GM19239 (cell line): ENCODE results near the gene CSNK2B.
A peak's percentile ranks its signal among the peaks of the same experiment; 100 is the strongest.

ENCODE experiments used
- DNase-seq: peaks from one replicate; pipeline ENCODE4 v3.0.0; 2011; ENCODE audit warnings: low spot score; ENCODE audit not compliant: insufficient read length
- FAIRE-seq: peaks from 2 replicates; lab custom pipeline; 2011; peaks lifted over from hg19 to GRCh38; lab: Jason Lieb, UNC

The CSNK2B gene

GRCh38 chr6:31636698-31637596 lies 28.9 kb upstream of the CSNK2B start:
- FAIRE-seq (no peak), DNase-seq (no peak)

DNA sequence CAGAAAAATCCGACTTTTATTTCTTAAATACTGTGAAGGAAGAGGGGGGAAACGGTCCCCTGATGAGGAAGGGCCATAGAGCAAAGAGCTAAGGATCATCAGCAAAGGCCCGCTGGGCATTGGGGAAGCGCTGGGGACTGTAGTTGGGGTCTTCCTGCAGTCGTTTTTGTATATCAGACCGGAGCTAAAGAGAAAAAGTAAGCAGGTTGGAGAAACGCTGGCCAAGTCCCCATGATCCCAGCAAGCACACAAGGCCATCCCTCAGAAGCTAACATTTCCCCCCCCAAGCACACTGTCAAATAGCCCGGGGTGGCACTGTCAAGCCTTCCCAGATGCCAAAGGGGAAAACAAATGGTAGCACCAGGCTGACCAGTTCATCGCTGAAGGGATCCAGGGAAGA lies 26.8 kb upstream of the CSNK2B start:
- no peak for DNase-seq
- FAIRE-seq, result no peak

GRCh38 chr6:31639449-31639861 lies 26.4 kb upstream of the CSNK2B start:
- FAIRE-seq (no peak), DNase-seq (no peak)

DNA sequence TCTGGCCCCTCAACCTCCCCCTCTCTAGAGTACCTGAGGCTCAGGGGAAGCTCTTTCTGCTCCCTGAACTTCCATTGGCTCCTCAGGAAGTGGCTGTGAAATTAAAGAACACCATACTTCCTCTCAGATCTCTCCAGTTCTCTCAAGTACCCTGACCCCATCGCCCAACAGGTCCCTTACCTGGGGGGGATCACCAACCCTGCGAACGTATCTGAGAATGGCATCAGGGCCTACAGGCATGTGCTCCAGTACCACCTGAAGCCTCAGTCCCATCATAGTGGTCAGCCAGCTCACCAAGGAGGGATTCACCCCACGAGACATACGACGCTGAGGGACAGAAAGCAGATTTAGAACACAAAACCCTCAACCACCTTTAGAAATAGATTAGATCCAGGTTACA lies 25.3 kb upstream of the CSNK2B start:
- FAIRE-seq (no peak), DNase-seq (no peak)

- DNase-seq, result no peak
- no peak for FAIRE-seq
Measured at GRCh38 chr6:31641370-31641769, 24.5 kb upstream of the CSNK2B start.

- FAIRE-seq, result no peak
- no peak for DNase-seq
Measured at GRCh38 chr6:31642798-31643570, 22.9 kb upstream of the CSNK2B start.

- DNase-seq (no peak), FAIRE-seq (no peak)
Measured at GRCh38 chr6:31643818-31644454, 21.9 kb upstream of the CSNK2B start.

- no peak for DNase-seq
Measured at GRCh38 chr6:31645325-31645724, 20.6 kb upstream of the CSNK2B start.

GRCh38 chr6:31651602-31652191 lies 14.2 kb upstream of the CSNK2B start:
- DNase-seq (peak; percentile 50), FAIRE-seq (peak; percentile 93)

More at GRCh38 chr6:31645325-31645724, 20.6 kb upstream of the CSNK2B start:
- no peak for FAIRE-seq

DNA sequence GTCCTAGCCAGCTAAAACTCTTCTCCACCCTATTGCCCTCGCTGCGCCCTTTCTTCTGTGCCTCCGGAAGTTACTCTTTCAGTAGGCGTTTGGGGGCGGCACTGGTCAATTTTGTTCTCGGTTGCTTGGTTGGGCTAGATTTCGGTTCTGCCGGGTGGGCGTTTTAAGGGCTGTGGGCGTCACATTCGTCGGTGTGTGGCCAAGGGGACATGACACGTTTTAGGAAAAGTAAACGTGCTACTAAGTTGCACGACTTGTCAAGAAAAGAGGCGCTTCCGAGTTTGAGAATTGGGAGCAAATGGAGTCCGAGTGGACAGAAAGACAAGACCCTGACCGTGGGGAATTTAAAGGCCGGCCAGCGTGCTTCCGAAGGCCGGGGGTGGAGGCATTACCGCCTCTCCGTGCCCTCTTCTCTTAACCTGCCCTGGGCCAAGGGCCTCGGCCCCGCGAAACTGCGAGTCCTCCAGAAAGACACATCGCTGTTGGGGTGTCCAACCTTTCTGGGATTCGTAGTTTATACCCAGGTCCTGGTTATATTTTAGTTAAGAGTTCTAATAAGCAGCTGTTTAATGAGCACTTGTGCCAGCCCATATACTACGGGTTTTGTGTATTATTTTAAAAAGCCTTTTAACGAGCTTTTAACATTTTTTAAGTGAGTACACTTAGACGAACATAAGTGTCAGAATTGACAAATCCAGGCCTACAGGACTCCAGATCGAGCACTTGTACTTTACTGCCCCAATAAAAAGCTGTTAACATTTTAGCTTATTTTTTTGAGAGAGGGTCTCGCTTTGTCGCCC lies 12.8 kb upstream of the CSNK2B start:
- peak; percentile 90 for DNase-seq
- FAIRE-seq, result peak; percentile 97

DNA sequence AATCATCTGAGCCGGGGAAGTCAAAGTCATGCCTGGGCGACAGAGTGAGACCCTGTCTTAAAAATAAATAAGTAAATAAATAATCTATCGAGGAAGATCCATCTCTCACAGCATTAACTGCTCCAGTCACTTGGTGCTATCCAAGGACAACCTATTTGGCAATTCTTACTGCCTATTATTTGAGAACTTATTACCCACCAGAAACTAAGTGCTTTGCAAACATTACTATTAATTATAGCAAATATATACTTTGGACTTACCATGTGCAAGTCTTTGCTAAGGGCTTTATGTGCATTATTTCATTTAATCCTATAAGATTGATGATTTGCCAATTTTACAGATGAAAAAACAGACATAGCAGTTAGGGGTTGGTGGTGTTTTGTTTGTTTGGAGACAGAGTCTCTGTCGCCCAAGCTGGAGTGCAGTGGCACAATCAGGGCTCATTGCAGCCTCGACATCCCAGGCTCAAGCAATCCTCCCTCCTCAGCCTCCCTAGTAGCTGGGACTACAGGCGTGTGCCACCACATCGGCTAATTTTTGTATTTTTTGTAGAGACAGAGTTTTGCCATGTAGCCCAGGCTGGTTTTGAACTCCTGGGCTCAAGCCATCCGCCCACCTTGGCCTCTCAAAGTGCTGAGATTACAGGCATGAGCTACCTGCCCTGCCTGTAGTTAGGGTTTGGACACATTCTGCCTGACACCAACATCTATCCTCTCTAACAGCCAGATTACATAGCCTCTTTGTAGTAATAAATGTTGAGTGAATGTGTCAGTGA lies 11.1 kb upstream of the CSNK2B start:
- DNase-seq, result no peak
- FAIRE-seq, result no peak

DNA sequence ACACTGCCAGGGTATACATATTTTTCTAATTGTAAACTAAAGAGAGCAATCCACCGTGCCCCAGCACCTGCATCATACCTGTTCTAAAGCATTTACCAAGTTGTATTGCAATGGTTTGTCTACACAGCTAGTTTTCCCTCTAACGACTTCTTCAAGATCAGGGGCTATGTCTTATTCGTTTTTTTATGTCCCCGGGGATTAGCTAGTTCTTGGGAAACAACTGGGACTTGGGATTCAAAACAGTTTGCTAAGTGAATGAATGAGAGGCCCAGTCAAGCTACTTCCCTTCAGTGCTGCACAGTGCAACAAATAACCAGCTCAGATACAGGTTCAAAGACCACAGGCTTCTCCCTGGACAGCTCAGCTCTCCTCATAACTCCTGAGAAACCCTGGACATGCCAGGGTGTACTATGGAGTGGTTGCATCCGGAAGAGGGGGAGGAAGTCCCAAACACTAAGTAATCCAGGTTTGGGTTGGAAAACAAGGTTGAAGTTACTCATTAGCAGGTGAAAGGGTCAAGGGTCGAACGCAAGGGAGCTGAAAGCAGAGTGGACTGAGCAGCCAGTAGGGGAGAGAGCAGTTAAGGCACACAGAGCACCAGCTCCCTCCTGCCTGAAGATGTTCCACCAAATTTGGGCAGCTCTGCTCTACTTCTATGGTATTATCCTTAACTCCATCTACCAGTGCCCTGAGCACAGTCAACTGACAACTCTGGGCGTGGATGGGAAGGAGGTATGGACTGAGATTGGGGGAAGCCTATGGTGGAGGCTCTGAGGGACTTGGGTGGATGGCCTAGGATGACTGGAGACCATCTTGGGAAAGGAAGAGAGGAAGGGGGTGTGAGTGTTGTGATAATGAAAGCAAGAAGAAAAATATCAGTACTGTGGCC lies 10.3 kb upstream of the CSNK2B start, which contains the start of gene APOM:
Gene APOM (plus strand): TSS at position 546 of the 889 bp plus-strand sequence. CDS start 73 bp downstream, at position 619.
- DNase-seq, result no peak
- FAIRE-seq, result no peak

DNA sequence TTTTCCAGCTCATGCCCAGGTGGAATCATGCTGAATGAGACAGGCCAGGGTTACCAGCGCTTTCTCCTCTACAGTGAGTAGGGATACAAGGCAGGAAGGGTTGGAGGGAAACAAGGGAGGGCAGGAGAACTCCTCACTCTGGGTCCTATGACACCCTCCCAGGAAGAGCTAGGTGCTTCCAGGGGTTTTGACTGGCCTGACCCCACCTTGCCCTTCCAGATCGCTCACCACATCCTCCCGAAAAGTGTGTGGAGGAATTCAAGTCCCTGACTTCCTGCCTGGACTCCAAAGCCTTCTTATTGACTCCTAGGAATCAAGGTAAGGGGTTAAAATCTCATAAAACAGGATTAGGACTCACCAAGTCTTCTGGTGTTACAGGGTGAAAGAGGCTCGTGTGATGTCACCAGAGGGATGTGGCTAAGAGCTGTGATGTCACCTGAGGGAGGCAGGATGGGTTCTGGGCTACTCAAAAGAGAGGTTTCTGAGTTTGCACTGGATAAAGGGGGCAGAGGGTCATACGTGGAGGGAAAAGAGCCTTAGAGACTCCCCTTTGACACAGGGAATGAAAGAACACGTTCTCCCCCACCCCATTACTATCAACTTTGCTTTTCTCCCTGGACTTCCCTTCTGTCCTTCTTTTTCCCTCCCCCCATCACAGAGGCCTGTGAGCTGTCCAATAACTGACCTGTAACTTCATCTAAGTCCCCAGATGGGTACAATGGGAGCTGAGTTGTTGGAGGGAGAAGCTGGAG lies 8.3 kb upstream of the CSNK2B start:
- no peak for FAIRE-seq

DNA sequence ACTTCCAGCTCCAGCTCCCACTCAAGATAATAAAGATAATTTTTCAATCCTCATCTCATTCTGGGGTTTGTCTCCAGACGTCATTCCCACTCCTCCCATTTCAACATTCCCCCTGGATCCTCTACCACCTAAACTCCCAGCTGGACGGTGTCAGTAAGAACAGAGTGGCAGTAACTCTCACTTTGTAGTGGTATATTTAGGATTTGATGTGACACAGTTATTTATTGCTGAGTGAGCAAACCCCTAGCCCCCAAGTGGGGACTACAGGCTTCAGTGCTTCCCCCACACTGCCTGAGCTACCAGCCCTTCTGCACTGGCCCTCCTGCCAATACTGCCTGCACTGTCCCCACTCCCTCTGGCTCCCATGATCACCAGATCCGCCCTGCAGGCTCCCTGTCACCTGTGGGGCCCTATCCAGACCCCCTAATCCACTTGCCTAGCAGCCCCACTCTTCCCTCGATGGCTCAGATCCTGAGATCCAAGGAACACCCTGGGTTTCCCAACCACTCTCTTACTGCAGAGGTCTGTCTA lies 7.7 kb upstream of the CSNK2B start:
- DNase-seq, result no peak
- FAIRE-seq, result no peak

More for the DNA sequence above, 8.3 kb upstream of the CSNK2B start:
- DNase-seq, result no peak

GRCh38 chr6:31658983-31659648 lies 6.8 kb upstream of the CSNK2B start:
- DNase-seq (no peak), FAIRE-seq (no peak)

DNA sequence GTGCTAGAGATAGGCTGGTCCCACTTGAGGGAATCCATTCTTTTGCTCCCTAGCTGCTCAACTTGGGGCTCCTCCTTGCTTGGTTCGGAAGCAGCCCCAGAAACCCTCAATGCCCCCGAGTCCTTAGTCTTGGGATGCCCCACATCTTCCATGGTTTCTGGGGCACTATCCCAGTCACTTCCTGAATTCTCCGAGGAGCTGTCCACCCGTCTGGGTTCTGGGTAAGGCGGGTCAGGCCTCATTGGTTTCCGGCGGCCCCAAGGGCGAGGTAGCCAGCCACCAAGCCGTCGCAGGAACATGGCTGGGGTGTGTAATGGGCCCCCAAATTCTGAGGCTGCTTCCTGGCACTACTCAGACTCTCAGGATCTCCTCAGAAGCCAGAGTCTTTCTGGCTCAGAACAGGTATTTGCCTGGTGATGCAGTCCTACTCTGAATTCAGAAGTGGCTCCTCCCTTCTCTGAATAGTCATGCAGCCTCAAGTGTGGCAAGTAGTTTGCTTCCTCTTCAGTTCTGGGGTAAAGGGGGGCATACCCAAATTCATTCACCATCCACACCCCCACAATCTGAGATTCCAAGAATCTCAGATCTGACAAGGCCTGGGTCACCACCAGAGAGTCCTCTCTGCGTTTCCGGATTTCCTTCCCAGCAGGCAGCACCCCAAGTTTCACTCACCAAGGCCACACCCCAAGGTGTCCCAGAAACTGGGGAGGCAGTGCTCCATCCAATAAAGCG lies 6.1 kb upstream of the CSNK2B start:
- FAIRE-seq (peak; percentile 63), DNase-seq (no peak)
